Breast epithelium (tissue), 3 donors: ENCODE data around the gene CXCR6.
"Not testable (repeated sequence)": the region's sequence is repeated elsewhere in the genome, so short reads cannot be mapped to it uniquely, and the experiment has no call there.

ENCODE experiments used
- CTCF ChIP-seq, 3 donors: fragments of 450-650 bp; IDR thresholded peaks; one replicate each; pipeline ENCODE4 v1.5.1; 2016 to 2017; ENCODE audit warnings: antibody characterized with exemption in 3 of 3, mild to moderate bottlenecking in 3 of 3, moderate library complexity in 3 of 3
- POLR2A ChIP-seq: fragments of 450-650 bp; IDR thresholded peaks from one replicate; pipeline ENCODE4 v1.6.1; 2016; ENCODE audit warnings: antibody characterized with exemption, mild to moderate bottlenecking, moderate library complexity
- POLR2AphosphoS5 ChIP-seq, 3 donors: sonication (generic); formaldehyde crosslinking; IDR thresholded peaks; one replicate each; pipeline ENCODE4 v1.6.1; 2017; ENCODE audit warnings: antibody characterized with exemption in 3 of 3

DNA sequence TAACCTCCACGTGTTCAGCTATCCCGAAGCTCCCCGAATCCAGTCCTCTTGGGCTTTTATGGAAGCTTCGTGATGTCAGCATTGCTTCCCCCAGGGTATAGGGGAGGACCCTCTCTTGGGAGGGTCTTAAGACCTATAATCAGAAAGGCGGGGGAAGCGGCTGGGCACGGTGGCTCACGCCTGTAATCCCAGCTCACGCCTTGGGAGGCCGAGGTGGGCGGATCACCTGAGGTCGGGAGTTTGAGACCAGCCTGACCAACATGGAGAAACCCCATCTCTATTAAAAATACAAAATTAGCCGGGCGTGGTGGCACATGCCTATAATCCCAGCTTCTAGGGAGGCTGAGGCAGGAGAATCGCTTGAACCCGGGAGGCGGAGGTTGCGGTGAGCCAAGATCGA lies 54.2 kb downstream of the CXCR6 start:
- not testable (repeated sequence) for TF ChIP-seq CTCF (IDR thresholded peaks at IDR 0.05); POLR2AphosphoS5 (IDR thresholded peaks at IDR 0.05); POLR2A
